Spleen (tissue), 7 donors: ENCODE data around the gene DNAH14.

ENCODE experiments used
- CTCF ChIP-seq, 11 experiments: fragments of 200-600 bp in 7 of 11; fragments of 450-650 bp in 4 of 11; sonication (generic) in 4 of 11; IDR thresholded peaks in 8 of 11; conservative IDR thresholded peaks in 3 of 11; 1 replicate in 7 of 11; 2 replicates in 4 of 11; pipeline versions ENCODE4 v1.4.0 to v1.8.0; 2016 to 2021; ENCODE audit warnings: antibody characterized with exemption in 11 of 11, inconsistent platforms in 4 of 11, mild to moderate bottlenecking in 1 of 11
- POLR2A ChIP-seq, 3 donors: fragments of 450-650 bp; IDR thresholded peaks; one replicate each; pipeline ENCODE4 v1.5.1; 2017; ENCODE audit warnings: antibody characterized with exemption in 3 of 3, mild to moderate bottlenecking in 1 of 3
- donor health status: DM: no; HTN: no; CAD: no; lungs with moderate emphysema.
- donor health status: DM: no; HTN: no; CAD: no.
- donor health status: DM: no; HTN: no; CAD: no.

DNA sequence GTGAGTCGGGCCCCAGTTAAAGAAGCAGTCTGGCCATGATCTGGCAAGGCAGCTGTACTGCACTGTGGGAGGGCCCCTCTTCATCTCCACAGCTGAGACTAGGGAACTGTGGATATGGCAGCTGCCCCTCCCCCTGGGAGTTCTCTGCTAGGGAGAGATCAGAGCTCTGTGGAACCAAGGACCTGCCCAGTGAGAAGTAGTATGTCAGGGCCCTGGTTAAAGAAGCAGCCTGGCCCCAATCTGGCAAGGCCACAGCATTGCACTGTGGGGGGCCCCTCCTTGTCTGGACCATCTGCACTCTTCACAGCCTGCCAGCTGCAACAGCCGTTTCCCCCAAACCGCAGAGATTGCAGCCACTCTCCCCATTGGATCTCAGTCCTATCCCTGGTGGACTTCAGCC lies 208.5 kb downstream of the DNAH14 start:
- TF ChIP-seq CTCF (IDR thresholded peaks at IDR 0.05 in 8 of 11, conservative IDR thresholded peaks at IDR 0.05 in 3 of 11) (no peak), POLR2A (IDR thresholded peaks at IDR 0.05) (no peak)
